Liver (tissue), 9 donors: ENCODE results near the gene PITRM1. TPM values are rescaled to one million over a fixed set of nuclear protein-coding genes. Genes with fewer than 3 reads are reported as not detected.
A peak's percentile ranks its signal among the peaks of the same experiment; 100 is the strongest.

Experiments
- DNase-seq: peaks from one replicate; pipeline ENCODE4 v3.0.0-alpha.2; 2017; ENCODE audit warnings: low spot score
- H3K27ac ChIP-seq, 2 donors: one replicate each; pipeline ENCODE4 v1.7.0; 2013; ENCODE audit warnings: inconsistent platforms in 2 of 2, low read length in 2 of 2, control low read depth in 1 of 2, low read depth in 1 of 2, mild to moderate bottlenecking in 1 of 2
- H3K27me3 ChIP-seq, 4 donors: one replicate each; pipeline versions ENCODE4 v1.6.1 to v1.7.0; 2013; ENCODE audit warnings: low read length in 3 of 4, inconsistent platforms in 1 of 4, mild to moderate bottlenecking in 1 of 4, moderate library complexity in 1 of 4; ENCODE audit not compliant: control insufficient read depth in 4 of 4, insufficient read depth in 4 of 4
- H3K36me3 ChIP-seq, 4 donors: one replicate each; pipeline versions ENCODE4 v1.6.1 to v1.7.0; 2013; ENCODE audit warnings: low read length in 3 of 4, mild to moderate bottlenecking in 3 of 4, low read depth in 1 of 4, moderate library complexity in 1 of 4; ENCODE audit not compliant: control insufficient read depth in 4 of 4, insufficient read depth in 3 of 4
- H3K4me1 ChIP-seq, 4 donors: one replicate each; pipeline versions ENCODE4 v1.6.1 to v1.7.0; 2013; ENCODE audit warnings: low read length in 3 of 4, mild to moderate bottlenecking in 3 of 4, moderate library complexity in 1 of 4; ENCODE audit not compliant: control insufficient read depth in 4 of 4, insufficient read depth in 4 of 4
- H3K4me3 ChIP-seq, 3 donors: one replicate each; pipeline versions ENCODE4 v1.6.1 to v1.7.0; 2013; ENCODE audit warnings: low read length in 3 of 3, control low read depth in 1 of 3, low read depth in 1 of 3, mild to moderate bottlenecking in 1 of 3
- H3K9ac ChIP-seq, 2 donors: one replicate each; pipeline ENCODE4 v1.7.0; 2013; ENCODE audit warnings: low read length in 2 of 2, mild to moderate bottlenecking in 2 of 2, moderate library complexity in 2 of 2, control low read depth in 1 of 2, low read depth in 1 of 2
- H3K9me3 ChIP-seq, 4 donors: one replicate each; pipeline versions ENCODE4 v1.6.1 to v1.7.0; 2013; ENCODE audit warnings: low read length in 3 of 4; ENCODE audit not compliant: control insufficient read depth in 4 of 4
- ATF3 ChIP-seq: IDR thresholded peaks from 2 replicates; pipeline ENCODE4 v1.6.1; 2016; ENCODE audit warnings: antibody characterized with exemption
- CTCF ChIP-seq: fragments of 150-350 bp; IDR thresholded peaks from 2 replicates; pipeline ENCODE4 v1.5.1; 2017; ENCODE audit warnings: improper control_type of control experiment, low read depth, low read length; ENCODE audit not compliant: missing input control
- EGR1 ChIP-seq, 2 donors: IDR thresholded peaks; 2 replicates each; pipeline ENCODE4 v1.6.1; 2016 to 2018; ENCODE audit warnings: antibody characterized with exemption in 2 of 2, low read depth in 2 of 2
- FOXA1 ChIP-seq: IDR thresholded peaks from 2 replicates; pipeline ENCODE4 v1.6.1; 2016; ENCODE audit warnings: antibody characterized with exemption
- GABPA ChIP-seq, 2 donors: IDR thresholded peaks in 1 of 2; conservative IDR thresholded peaks in 1 of 2; 2 replicates each; pipeline ENCODE4 v1.6.1; 2016; ENCODE audit warnings: antibody characterized with exemption in 2 of 2, mild to moderate bottlenecking in 1 of 2, moderate library complexity in 1 of 2
- HNF4A ChIP-seq, 2 donors: conservative IDR thresholded peaks; 2 replicates each; pipeline ENCODE4 v1.6.1; 2016; ENCODE audit warnings: antibody characterized with exemption in 2 of 2, mild to moderate bottlenecking in 2 of 2
- HNF4G ChIP-seq: IDR thresholded peaks from 2 replicates; pipeline ENCODE4 v1.6.1; 2016; ENCODE audit warnings: antibody characterized with exemption
- MAX ChIP-seq: IDR thresholded peaks from 2 replicates; pipeline ENCODE4 v1.6.1; 2016; ENCODE audit warnings: antibody characterized with exemption
- NR2F2 ChIP-seq: IDR thresholded peaks from 2 replicates; pipeline ENCODE4 v1.6.1; 2016; ENCODE audit warnings: antibody characterized with exemption
- RAD21 ChIP-seq, 2 donors: IDR thresholded peaks; 2 replicates each; pipeline ENCODE4 v1.6.1; 2016; ENCODE audit warnings: antibody characterized with exemption in 2 of 2, mild to moderate bottlenecking in 2 of 2
- REST ChIP-seq: IDR thresholded peaks from 2 replicates; pipeline ENCODE4 v1.6.1; 2016; ENCODE audit warnings: antibody characterized with exemption, mild to moderate bottlenecking
- RXRA ChIP-seq, 2 donors: IDR thresholded peaks; 2 replicates each; pipeline ENCODE4 v1.6.1; 2017 to 2018; ENCODE audit warnings: antibody characterized with exemption in 2 of 2, mild to moderate bottlenecking in 1 of 2
- SP1 ChIP-seq: IDR thresholded peaks from 2 replicates; pipeline ENCODE4 v1.6.1; 2018; ENCODE audit warnings: antibody characterized with exemption, mild to moderate bottlenecking
- YY1 ChIP-seq: IDR thresholded peaks from 2 replicates; pipeline ENCODE4 v1.6.1; 2016; ENCODE audit warnings: antibody characterized with exemption, mild to moderate bottlenecking
- ZBTB33 ChIP-seq: IDR thresholded peaks from 2 replicates; pipeline ENCODE4 v1.6.1; 2016; ENCODE audit warnings: antibody characterized with exemption
- WGBS: extraction: QIAGEN DNeasy Blood & Tissue Kit; methylation state at CpG from one replicate; pipeline ENCODE4 v1.1.7; 2013; 5-methylcytosine and 5-hydroxymethylcytosine counted together
- polyA plus RNA-seq, 2 donors: library from polyadenylated mRNA; stranded (reverse) in 1 of 2; unstranded in 1 of 2; fragments of 200-250 nt in 1 of 2; fragments of >200 nt in 1 of 2; fragmentation: Nextera tagmentation in 1 of 2; extraction: Ambion mirVana in 1 of 2; gene quantifications; one replicate each; pipeline versions ENCODE4 v1.2.1 to v1.2.3, GENCODE V29; 2013 to 2015
- total RNA-seq, 2 donors: library from RNA; depleted of rRNA; stranded (reverse); fragments of >200 nt; gene quantifications; one replicate each; pipeline ENCODE4 v1.2.3, GENCODE V29; 2014
- donor health status: healthy.
- donor health status: healthy.
- donor health status: healthy.
- donor health status: healthy.
- donor health status: healthy.

PITRM1 gene
- total and polyA plus RNA-seq, 4 donors = 21.1 to 43.1 (median 27.7) TPM

GRCh38 chr10:3173171-3173878, 743 bp upstream of the PITRM1 start:
- Histone ChIP-seq H3K36me3 (peaks cover 3 to 7% (median 4%) of the 10 kb centered on the region in 4 donors), H3K4me3 (peak overlapping the region; percentile 7 to 51 (median 39)), H3K9ac (no peak overlapping the region), H3K9me3 (no peaks in the 10 kb centered on the region), H3K4me1 (peaks cover 0 to 6% (median 3%) of the 10 kb centered on the region in 4 donors), H3K27ac (no peak overlapping the region), H3K27me3 (no peaks in the 10 kb centered on the region)
- no peak for DNase-seq
- 47% methylated on average over 26 of the region's 26 CpGs for WGBS
- TF ChIP-seq MAX = no peak
- TF ChIP-seq YY1 = no peak
- no peak for TF ChIP-seq RAD21 (IDR thresholded peaks at IDR 0.05)
- no peak for TF ChIP-seq HNF4A (conservative IDR thresholded peaks at IDR 0.05)
- no peak for TF ChIP-seq HNF4G
- TF ChIP-seq SP1 = no peak
- TF ChIP-seq NR2F2 = no peak
- TF ChIP-seq REST = no peak
- no peak for TF ChIP-seq RXRA (IDR thresholded peaks at IDR 0.05)
- no peak for TF ChIP-seq EGR1 (IDR thresholded peaks at IDR 0.05; ENCODE audit: low read depth in 2 of 2)
- no peak for TF ChIP-seq FOXA1
- no peak for TF ChIP-seq GABPA (IDR thresholded peaks at IDR 0.05 in 1 of 2, conservative IDR thresholded peaks at IDR 0.05 in 1 of 2)
- TF ChIP-seq CTCF = no peak
- no peak for TF ChIP-seq ATF3
- TF ChIP-seq ZBTB33 = no peak
